K562 (cell line): ENCODE data around the gene ENTREP3.

Source experiments
- BRCA1 ChIP-seq, 2 experiments: fragments of 450-650 bp in 1 of 2; sonication (generic) in 1 of 2; formaldehyde crosslinking in 1 of 2; IDR thresholded peaks; 2 replicates each; pipeline versions ENCODE4 v1.5.0 to v1.6.1; 2017 to 2020; ENCODE audit warnings: mild to moderate bottlenecking in 1 of 2, missing genetic modification reagents in 1 of 2
- CBX3 ChIP-seq, 2 experiments: IDR thresholded peaks; 1 replicate in 1 of 2; 2 replicates in 1 of 2; pipeline ENCODE4 v1.6.1; 2012; ENCODE audit warnings: inconsistent platforms in 2 of 2, low read length in 2 of 2, borderline replicate concordance in 1 of 2, control low read depth in 1 of 2
- CTCF ChIP-seq, 3 experiments: IDR thresholded peaks in 2 of 3; conservative IDR thresholded peaks in 1 of 3; 2 replicates each; pipeline ENCODE4 v1.5.1; 2011 to 2012; ENCODE audit warnings: low read length in 3 of 3, mild to moderate bottlenecking in 3 of 3, control low read depth in 2 of 3, improper control_type of control experiment in 1 of 3, inconsistent platforms in 1 of 3, low read depth in 1 of 3, mixed read lengths in 1 of 3, moderate library complexity in 1 of 3; ENCODE audit not compliant: insufficient read depth in 2 of 3
- FOS ChIP-seq: IDR thresholded peaks from 3 replicates; pipeline ENCODE4 v1.6.1; 2011; ENCODE audit not compliant: insufficient read length; ENCODE audit errors: extremely low read depth
- FOXP4 ChIP-seq: sonication (generic); formaldehyde crosslinking; IDR thresholded peaks from 2 replicates; pipeline ENCODE4 v1.8.0; 2022; ENCODE audit warnings: mild to moderate bottlenecking, missing genetic modification reagents, borderline replicate concordance
- JUND ChIP-seq, 2 experiments: IDR thresholded peaks; 2 replicates in 1 of 2; 3 replicates in 1 of 2; pipeline ENCODE4 v1.6.1; 2011; ENCODE audit warnings: borderline replicate concordance in 2 of 2, low read depth in 2 of 2, low read length in 2 of 2, improper control_type of control experiment in 1 of 2, missing biosample characterization in 1 of 2, missing genetic modification characterization in 1 of 2, missing genetic modification reagents in 1 of 2
- MCM7 ChIP-seq, 2 experiments: fragments of 450-650 bp; IDR thresholded peaks; 2 replicates each; pipeline ENCODE4 v1.6.1; 2016 to 2018
- POLR2A ChIP-seq: fragments of 450-650 bp; conservative IDR thresholded peaks from 2 replicates; pipeline ENCODE4 v1.6.1; 2016
- POLR2G ChIP-seq: fragments of 200-400 bp; formaldehyde crosslinking; IDR thresholded peaks from 2 replicates; pipeline ENCODE4 v1.6.1; 2017; ENCODE audit warnings: low read depth, mild to moderate bottlenecking, antibody characterized with exemption, low read length, moderate library complexity
- REST ChIP-seq, 2 experiments: fragments of 450-650 bp; formaldehyde crosslinking in 1 of 2; IDR thresholded peaks; 2 replicates each; pipeline versions ENCODE4 v1.4.0 to v1.6.1; 2014 to 2020; ENCODE audit warnings: mild to moderate bottlenecking in 2 of 2, borderline replicate concordance in 1 of 2, low read depth in 1 of 2
- SRSF9 ChIP-seq: fragments of 200-400 bp; formaldehyde crosslinking; IDR thresholded peaks from 2 replicates; pipeline ENCODE4 v1.6.1; 2017; ENCODE audit warnings: low read depth, low read length, borderline replicate concordance
- ZBTB1 ChIP-seq: sonication (generic); formaldehyde crosslinking; IDR thresholded peaks from 2 replicates; pipeline ENCODE4 v1.8.1; 2023; ENCODE audit warnings: missing genetic modification reagents, low read depth, mild to moderate bottlenecking, borderline replicate concordance
- ZBTB11 ChIP-seq, 3 experiments: fragments of 200-800 bp in 1 of 3; fragments of 250-450 bp in 1 of 3; fragments of 450-650 bp in 1 of 3; sonication (Bioruptor Pico) in 1 of 3; sonication (Bioruptor generic) in 1 of 3; formaldehyde crosslinking in 1 of 3; IDR thresholded peaks; 2 replicates each; pipeline versions ENCODE4 v1.6.1 to v1.8.0; 2016 to 2022; ENCODE audit warnings: mild to moderate bottlenecking in 2 of 3, missing genetic modification characterization in 2 of 3, missing compliant biosample characterization in 1 of 3, moderate library complexity in 1 of 3
- ZNF785 ChIP-seq: fragments of 250-450 bp; sonication (Bioruptor Pico); IDR thresholded peaks from 2 replicates; pipeline ENCODE4 v1.4.0; 2020; ENCODE audit warnings: mild to moderate bottlenecking

- TF ChIP-seq ZBTB11 (CRISPR knock-in tag; IDR thresholded peaks at IDR 0.05) (no peak), REST (IDR thresholded peaks at IDR 0.05; ENCODE audit: borderline replicate concordance) (no peak), REST (CRISPR knock-in tag; IDR thresholded peaks at IDR 0.05; ENCODE audit: low read depth) (no peak), CBX3 (IDR thresholded peaks at IDR 0.05; ENCODE audit: borderline replicate concordance in 1 of 2, low read length in 2 of 2) (no peak), MCM7 (IDR thresholded peaks at IDR 0.05) (no peak), POLR2G (0 out of 2 replicates have a peak, but pooled peaks have one; percentile 39), ZNF785 (CRISPR knock-in tag) (no peak), BRCA1 (IDR thresholded peaks at IDR 0.05) (no peak), BRCA1 (CRISPR knock-in tag; IDR thresholded peaks at IDR 0.05) (no peak), POLR2A (no peak), CTCF (IDR thresholded peaks at IDR 0.05 in 2 of 3, conservative IDR thresholded peaks at IDR 0.05 in 1 of 3; ENCODE audit: insufficient read depth in 2 of 3, low read depth in 1 of 3, low read length in 3 of 3) (no peak), FOXP4 (CRISPR knock-in tag) (no peak), JUND (IDR thresholded peaks at IDR 0.05; ENCODE audit: borderline replicate concordance, low read depth, low read length) (no peak), JUND (tag; IDR thresholded peaks at IDR 0.05; ENCODE audit: borderline replicate concordance, low read depth, low read length) (no peak), SRSF9 (no peak), ZBTB1 (CRISPR knock-in tag) (no peak), FOS (no peak)
These were observed 29.2 kb upstream of the ENTREP3 start for GRCh38 chr1:155284476-155284875.
